Loucy (cell line): ENCODE measurements around the gene PAM16.

ENCODE experiments used
- EZH2phosphoT487 ChIP-seq: fragments of 200-600 bp; IDR thresholded peaks from 2 replicates; pipeline ENCODE4 v1.6.1; 2018; ENCODE audit warnings: antibody characterized with exemption, mild to moderate bottlenecking, moderate library complexity, borderline replicate concordance
- TF ChIP-seq, protein P1 (sequence below): fragments of 200-600 bp; sonication (generic); conservative IDR thresholded peaks from 2 replicates; pipeline ENCODE4 v1.5.1; 2014; ENCODE audit warnings: mild to moderate bottlenecking, antibody characterized with exemption, low read length

DNA sequence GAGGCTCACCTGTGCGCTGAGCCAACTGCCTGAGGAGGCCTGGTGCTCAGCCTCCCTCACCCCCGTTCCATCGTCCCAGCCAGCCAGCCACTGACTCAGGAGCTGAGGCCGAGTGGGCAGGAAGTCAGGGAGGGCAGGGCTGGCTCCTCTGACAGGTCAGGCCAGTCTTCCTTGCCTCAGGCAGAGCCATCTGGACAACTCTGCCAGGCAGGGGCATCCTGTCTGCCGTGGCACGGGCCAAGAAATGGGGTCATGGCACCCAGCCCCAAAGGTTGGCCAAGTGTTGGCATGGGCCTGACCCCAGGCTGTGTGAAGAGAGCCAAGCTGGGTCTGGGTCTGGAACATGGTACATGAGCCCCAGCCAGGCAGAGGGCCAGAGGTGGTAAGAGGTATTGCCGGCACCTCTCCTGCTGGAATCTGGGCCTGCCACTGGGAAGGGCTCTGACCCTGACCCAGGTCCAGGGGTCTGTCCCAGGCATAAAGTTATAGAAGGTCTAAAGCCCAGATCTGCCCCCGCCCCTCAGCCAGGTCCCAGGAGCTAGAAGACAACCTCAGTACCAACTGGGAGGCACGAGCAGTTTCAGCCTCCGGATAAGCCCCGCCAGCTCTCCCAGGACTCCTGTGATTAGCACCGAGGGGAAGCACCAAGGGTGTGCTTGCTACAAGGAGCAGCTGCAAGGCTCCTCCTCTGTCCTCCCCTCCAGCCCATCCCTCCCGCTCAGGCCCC, 18.0 kb upstream of the PAM16 start:
- TF ChIP-seq, protein P1, sequence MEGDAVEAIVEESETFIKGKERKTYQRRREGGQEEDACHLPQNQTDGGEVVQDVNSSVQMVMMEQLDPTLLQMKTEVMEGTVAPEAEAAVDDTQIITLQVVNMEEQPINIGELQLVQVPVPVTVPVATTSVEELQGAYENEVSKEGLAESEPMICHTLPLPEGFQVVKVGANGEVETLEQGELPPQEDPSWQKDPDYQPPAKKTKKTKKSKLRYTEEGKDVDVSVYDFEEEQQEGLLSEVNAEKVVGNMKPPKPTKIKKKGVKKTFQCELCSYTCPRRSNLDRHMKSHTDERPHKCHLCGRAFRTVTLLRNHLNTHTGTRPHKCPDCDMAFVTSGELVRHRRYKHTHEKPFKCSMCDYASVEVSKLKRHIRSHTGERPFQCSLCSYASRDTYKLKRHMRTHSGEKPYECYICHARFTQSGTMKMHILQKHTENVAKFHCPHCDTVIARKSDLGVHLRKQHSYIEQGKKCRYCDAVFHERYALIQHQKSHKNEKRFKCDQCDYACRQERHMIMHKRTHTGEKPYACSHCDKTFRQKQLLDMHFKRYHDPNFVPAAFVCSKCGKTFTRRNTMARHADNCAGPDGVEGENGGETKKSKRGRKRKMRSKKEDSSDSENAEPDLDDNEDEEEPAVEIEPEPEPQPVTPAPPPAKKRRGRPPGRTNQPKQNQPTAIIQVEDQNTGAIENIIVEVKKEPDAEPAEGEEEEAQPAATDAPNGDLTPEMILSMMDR, result no peak
- TF ChIP-seq EZH2phosphoT487, result no peak
